Stomach (tissue), 4 donors: ENCODE measurements around the gene SLC27A4.

ENCODE experiments used
- CTCF ChIP-seq, 7 experiments: fragments of 450-650 bp in 4 of 7; fragments of 200-600 bp in 3 of 7; sonication (generic) in 3 of 7; IDR thresholded peaks; one replicate each; pipeline ENCODE4 v1.5.1; 2016 to 2019; ENCODE audit warnings: antibody characterized with exemption in 7 of 7, control low read depth in 2 of 7, mild to moderate bottlenecking in 1 of 7
- EP300 ChIP-seq: sonication (generic); formaldehyde crosslinking; IDR thresholded peaks from one replicate; pipeline ENCODE4 v1.6.1; 2017; ENCODE audit warnings: antibody characterized with exemption
- POLR2A ChIP-seq, 4 donors: fragments of 450-650 bp; IDR thresholded peaks; one replicate each; pipeline ENCODE4 v1.6.1; 2016; ENCODE audit warnings: antibody characterized with exemption in 4 of 4, control low read depth in 2 of 4, mild to moderate bottlenecking in 1 of 4, moderate library complexity in 1 of 4
- POLR2AphosphoS5 ChIP-seq, 3 donors: sonication (generic); formaldehyde crosslinking; IDR thresholded peaks; one replicate each; pipeline ENCODE4 v1.6.1; 2016; ENCODE audit warnings: antibody characterized with exemption in 3 of 3

GRCh38 chr9:128358861-128359260 is 18.5 kb downstream of the SLC27A4 start:
- TF ChIP-seq CTCF (IDR thresholded peaks at IDR 0.05) = no peak
- no peak for TF ChIP-seq POLR2AphosphoS5 (IDR thresholded peaks at IDR 0.05)
- TF ChIP-seq POLR2A (IDR thresholded peaks at IDR 0.05) = no peak
- TF ChIP-seq EP300 = no peak
